A549 treated with AZD2906 at 1 μM for 4 hours (cell line): ENCODE data around the gene HIGD1C. TPM values are rescaled to one million over a fixed set of nuclear protein-coding genes. Genes with fewer than 3 reads are reported as not detected.

Source experiments
- total RNA-seq: library from RNA; stranded (reverse); fragments of 200-300 nt; extraction: Qiagen RNA extraction; gene quantifications from 5 replicates; pipeline ENCODE4 v1.2.3, GENCODE V29; 2022

The HIGD1C gene
- not detected in 5 replicates for total RNA-seq

GRCh38 chr12:50952510-50952909, at the start of gene HIGD1C:
Gene HIGD1C, plus strand, starts transcription at chr12:50952544. Its CDS starts 1,455 bp downstream, at chr12:50953999.

Other genes starting within 250 kb of the HIGD1C start
- 37.5 to 44.0 TPM (median 40.3 TPM) in 5 replicates for gene ATF1, start 188.4 kb upstream of the HIGD1C start, total RNA-seq
- not detected in 5 replicates for gene TMPRSS12, start 109.6 kb upstream of the HIGD1C start, total RNA-seq
- 17.6 to 22.9 TPM (median 20.3 TPM) in 5 replicates for gene SLC11A2, start 73.8 kb downstream of the HIGD1C start, total RNA-seq
- gene LETMD1, start 95.8 kb downstream of the HIGD1C start, total RNA-seq: 20.5 to 23.8 TPM (median 22.3 TPM) in 5 replicates
- gene CSRNP2, start 131.1 kb downstream of the HIGD1C start, total RNA-seq: 11.3 to 13.3 TPM (median 12.7 TPM) in 5 replicates
- gene TFCP2, start 220.6 kb downstream of the HIGD1C start, total RNA-seq: 17.9 to 19.3 TPM (median 18.7 TPM) in 5 replicates